ENCODE results near the gene COQ10B. TPM values are rescaled to one million over a fixed set of nuclear protein-coding genes. Genes with fewer than 3 reads are reported as not detected.
"Not testable (repeated sequence)": the region's sequence is repeated elsewhere in the genome, so short reads cannot be mapped to it uniquely, and the experiment has no call there.

Gene COQ10B
- total RNA-seq, 2 donors from 2014 or later: 15.8 to 20.1 TPM

DNA sequence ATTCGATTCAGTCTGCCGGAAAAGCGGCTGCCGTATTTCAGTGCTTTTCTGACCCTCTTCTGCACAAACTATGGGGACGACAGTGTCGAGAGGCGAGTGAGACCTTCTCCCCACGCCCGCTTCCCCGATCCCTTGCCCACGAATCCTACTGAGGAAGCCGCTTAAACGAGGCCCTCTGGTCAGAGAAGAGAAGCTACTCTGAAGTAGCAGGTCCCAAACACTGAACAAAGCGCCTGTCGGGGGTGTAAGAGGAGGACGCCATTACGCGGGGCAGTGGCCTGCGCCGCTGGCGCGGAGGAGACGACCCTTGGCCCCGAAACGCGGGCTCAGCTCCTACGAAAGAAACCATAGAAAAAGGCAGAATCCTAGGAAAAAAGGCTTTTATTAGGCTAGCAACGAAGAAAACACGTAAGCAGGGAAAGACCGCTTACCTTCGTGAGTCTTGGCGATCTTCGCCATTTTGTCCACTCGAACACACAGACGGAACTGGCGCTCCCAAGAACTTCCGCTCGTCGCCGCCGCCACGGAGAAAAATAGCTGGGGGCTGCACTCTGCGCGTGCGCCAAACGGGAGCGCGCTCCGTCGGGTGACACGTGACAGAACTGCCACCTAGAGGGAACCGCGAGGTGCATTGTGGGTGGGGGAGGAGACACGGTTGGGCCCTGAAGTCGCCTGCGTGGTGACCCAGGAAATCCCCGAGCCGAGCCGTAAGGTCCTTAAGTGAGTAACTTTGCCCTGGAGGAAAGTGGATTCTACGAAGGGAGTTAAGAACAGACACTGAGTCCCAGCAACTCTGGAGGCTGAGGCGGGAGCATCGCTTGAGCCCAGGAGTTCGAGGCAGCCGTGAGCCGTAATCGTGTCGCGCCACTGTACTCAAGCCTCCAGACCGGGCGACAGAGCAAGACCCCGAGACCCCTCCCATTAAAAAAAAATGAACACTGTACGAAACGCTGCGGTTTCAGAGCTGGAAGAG is 18.5 kb upstream of the COQ10B start, which contains the start of gene SF3B1:
Gene SF3B1, minus strand, starts transcription at position 488 of the 973 bp plus-strand sequence. Its CDS starts 29 bp downstream, at position 459.
- Mint-ChIP-seq H3K9me3 (no peaks in the 10 kb centered on the region), H3K4me1 (peaks cover 33% of the 10 kb centered on the region), H3K4me3 (peak within 1 kb of the TSS; percentile 93), H3K36me3 (ENCODE audit: low read depth) (peaks cover 56% of the 10 kb centered on the region), H3K27ac (peak within 1 kb of the TSS; percentile 100), H3K27me3 (no peaks in the 10 kb centered on the region)
- ATAC-seq (replicated peaks): peak; percentile 96

DNA sequence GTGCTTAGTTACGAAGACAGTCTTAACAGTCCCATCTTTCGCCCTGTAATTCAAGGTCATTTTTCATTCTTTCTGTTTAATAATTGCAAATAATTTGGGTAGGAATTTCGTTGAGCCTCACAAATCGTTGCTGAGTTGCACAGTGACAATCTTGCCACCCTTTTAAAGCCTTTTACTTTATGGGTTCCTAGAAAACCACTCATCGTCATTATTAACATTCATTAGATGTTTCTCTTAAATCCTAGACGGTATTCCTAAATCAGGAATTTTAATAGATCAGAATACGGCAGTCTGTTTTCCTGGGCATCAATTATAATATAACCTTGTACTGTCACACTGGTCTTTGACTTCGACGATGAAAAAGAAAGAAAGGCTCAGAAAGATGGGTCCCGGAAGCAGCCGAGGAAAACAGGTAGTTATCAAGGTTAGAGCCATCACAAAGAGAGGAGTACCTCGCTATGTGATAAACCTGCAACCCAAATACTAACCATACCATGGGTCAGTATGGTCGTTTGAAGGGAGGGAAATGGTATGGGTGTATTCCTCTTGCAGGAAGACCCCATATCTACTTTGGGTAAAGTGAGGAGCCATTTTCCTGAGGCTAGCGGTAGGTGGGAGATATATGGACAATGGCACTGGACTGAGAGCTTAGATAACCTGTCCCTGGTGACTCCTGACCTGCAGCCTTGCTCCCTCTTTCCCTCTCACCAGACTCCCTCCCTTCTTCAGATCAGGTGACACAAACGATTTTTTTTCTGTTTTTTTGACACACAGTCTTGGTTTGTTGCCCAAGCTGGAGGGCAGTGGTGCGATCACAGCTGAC is 17.5 kb upstream of the COQ10B start:
- no peak for ATAC-seq (replicated peaks)
- peak overlapping the region; percentile 100 for H3K27ac Mint-ChIP-seq
- H3K4me3 Mint-ChIP-seq: peak overlapping the region; percentile 93
- H3K9me3 Mint-ChIP-seq: no peaks in the 10 kb centered on the region
- H3K36me3 Mint-ChIP-seq (ENCODE audit: low read depth): peaks cover 46% of the 10 kb centered on the region
- H3K4me1 Mint-ChIP-seq: peaks cover 24% of the 10 kb centered on the region
- no peaks in the 10 kb centered on the region for H3K27me3 Mint-ChIP-seq

DNA sequence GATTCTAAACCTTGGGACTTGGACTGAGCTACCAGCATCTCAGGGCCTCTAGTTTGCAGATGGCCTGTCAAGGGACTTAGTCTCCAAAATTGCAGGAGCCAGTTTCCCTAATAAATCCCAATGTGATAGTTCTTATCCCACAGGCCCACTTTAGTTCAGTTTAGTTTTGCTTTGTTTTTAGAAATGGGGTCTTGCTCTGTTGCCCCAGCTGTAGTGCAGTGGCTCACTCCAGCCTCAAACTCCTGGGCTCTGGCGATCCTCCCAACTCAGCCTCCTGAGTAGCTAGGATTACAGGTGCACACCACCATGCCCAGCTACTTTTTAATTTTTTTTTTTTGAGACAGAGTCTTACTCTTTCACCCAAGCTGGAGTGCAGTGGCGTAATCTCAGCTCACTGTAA is 16.0 kb upstream of the COQ10B start:
- no peaks in the 10 kb centered on the region for H3K9me3 Mint-ChIP-seq
- H3K36me3 Mint-ChIP-seq (ENCODE audit: low read depth): peaks cover 30% of the 10 kb centered on the region
- no peaks in the 10 kb centered on the region for H3K27me3 Mint-ChIP-seq
- H3K4me1 Mint-ChIP-seq: peaks cover 10% of the 10 kb centered on the region
- no peak overlapping the region for H3K27ac Mint-ChIP-seq
- H3K4me3 Mint-ChIP-seq: no peak overlapping the region
- no peak for ATAC-seq (replicated peaks)

DNA sequence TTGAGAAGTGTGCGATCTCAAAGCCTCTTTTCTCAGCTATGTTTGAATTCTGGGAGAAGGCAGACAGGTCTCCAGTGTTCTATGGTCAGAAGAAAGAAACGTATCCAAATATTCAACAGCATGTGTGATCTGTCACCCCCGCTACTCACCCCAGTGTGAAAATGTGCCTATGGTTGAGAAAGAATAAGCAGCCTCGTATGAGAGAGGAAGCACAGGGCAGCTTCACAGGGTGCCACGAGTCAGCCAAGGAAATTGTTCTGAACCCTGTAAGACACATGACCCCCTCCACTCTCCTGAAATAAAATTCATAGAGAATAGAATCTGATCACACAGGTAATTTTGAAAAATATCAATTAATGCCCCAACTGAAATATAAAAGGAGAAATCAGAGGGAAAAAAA is 10.5 kb upstream of the COQ10B start:
- no peak for ATAC-seq (replicated peaks)
- no peaks in the 10 kb centered on the region for H3K36me3 Mint-ChIP-seq (ENCODE audit: low read depth)
- no peaks in the 10 kb centered on the region for H3K27me3 Mint-ChIP-seq
- H3K27ac Mint-ChIP-seq: no peak overlapping the region
- no peaks in the 10 kb centered on the region for H3K9me3 Mint-ChIP-seq
- H3K4me3 Mint-ChIP-seq: no peak overlapping the region
- H3K4me1 Mint-ChIP-seq: no peaks in the 10 kb centered on the region

DNA sequence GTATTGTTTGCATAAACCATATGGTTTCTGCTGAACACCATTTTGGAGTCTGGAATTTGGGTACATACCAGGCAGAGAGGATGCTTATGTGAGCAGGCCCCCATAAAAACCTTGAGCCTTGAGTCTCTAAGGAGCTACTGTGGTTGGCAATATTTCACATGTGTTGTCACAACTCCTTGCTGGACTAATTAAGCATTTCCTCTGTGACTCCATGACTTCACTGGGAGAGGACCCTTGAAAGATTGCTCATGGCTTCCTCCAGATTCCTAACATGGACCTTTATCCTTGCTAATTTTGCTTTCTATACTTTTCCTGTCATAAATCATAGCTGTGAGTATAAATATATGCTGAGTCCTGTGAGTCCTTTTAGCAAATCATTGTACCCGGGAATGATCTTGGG is 7.6 kb upstream of the COQ10B start:
- no peaks in the 10 kb centered on the region for H3K4me1 Mint-ChIP-seq
- H3K9me3 Mint-ChIP-seq: no peaks in the 10 kb centered on the region
- no peak overlapping the region for H3K4me3 Mint-ChIP-seq
- no peaks in the 10 kb centered on the region for H3K27me3 Mint-ChIP-seq
- no peak for ATAC-seq (replicated peaks)
- no peaks in the 10 kb centered on the region for H3K36me3 Mint-ChIP-seq (ENCODE audit: low read depth)
- no peak overlapping the region for H3K27ac Mint-ChIP-seq

DNA sequence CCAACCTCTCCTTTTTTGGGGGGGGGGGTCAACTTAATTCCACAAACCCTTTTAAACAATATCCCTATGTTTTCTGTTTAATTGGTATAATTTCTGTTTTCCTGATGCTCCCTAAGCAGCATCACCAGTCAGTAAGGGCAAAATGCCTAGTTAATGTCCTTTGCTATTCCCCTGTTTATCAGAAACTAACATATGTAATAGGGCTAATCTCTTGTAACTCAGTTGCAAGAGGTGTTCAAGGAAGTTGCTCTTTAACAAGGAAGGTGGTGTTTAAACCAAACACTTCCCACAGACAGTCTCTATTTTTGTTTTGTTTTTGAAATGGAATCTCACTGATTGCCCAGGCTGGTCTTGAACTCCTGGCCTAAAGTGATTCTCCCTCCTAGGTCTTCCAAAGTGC is 6.5 kb upstream of the COQ10B start:
- Mint-ChIP-seq H3K9me3 (no peaks in the 10 kb centered on the region), H3K27ac (no peak overlapping the region), H3K4me3 (no peak overlapping the region), H3K4me1 (no peaks in the 10 kb centered on the region), H3K36me3 (ENCODE audit: low read depth) (no peaks in the 10 kb centered on the region), H3K27me3 (no peaks in the 10 kb centered on the region)
- ATAC-seq (replicated peaks): no peak

DNA sequence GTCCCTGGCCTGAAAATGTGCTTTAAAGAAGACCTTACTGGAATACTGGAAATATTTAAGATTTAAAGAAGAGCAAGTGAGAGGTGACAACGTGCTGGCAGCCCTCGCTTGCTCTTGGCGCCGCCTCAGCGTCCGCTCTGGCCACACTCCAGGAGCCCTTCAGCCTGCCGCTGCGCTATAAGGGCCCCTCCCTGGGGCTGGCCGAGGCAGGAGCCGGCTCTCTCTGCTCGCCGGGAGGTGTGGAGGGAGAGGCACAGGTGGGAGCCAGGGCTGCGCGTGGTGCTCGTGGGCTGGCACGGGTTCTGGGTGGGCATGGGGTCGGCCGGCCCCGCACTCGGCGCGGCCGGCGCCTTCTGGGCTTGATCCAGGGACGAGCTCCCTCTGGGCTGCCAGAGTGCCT is 2.9 kb upstream of the COQ10B start:
- Mint-ChIP-seq H3K36me3 (ENCODE audit: low read depth) (peaks cover 9% of the 10 kb centered on the region), H3K27me3 (no peaks in the 10 kb centered on the region), H3K4me1 (peaks cover 10% of the 10 kb centered on the region), H3K9me3 (no peaks in the 10 kb centered on the region), H3K4me3 (no peak overlapping the region), H3K27ac (no peak overlapping the region)
- no peak for ATAC-seq (replicated peaks)

DNA sequence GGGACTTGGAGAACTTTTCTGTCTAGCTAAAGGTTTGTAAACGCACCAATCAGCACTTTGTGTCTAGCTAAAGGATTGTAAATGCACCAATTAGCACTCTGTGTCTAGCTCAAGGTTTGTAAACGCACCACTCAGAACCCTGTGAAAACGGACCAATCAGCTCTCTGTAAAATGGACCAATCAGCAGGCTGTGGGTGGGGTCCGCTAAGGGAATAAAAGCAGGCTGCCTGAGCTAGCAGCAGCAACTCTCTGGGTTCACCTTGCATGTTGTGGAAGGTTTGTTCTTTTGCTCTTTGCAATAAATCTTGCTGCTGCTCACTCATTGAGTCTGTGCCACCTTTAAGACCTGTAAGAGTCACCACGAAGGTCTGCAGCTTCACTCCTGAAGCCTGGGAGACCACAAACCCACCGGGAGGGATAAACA is 2.4 kb upstream of the COQ10B start:
- H3K9me3 Mint-ChIP-seq: not testable (repeated sequence)

DNA sequence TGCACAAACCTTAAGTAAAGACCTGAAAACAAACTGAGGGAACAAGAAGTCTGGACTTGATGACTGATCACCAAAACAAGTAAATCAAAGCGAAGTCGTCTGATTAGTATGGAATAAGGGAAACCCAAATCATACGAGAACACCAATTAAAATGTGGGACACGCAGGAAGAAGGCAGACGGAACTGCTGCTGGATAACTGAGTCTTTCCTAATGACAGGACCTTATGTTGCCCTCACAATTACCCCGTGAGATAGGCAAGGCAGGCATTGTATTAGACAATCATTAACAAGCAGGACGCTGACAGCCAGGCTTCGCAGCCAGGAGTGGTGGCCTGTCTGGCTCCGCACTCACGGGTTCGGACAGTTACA is 614 bp upstream of the COQ10B start:
- peaks cover 25% of the 10 kb centered on the region for H3K36me3 Mint-ChIP-seq (ENCODE audit: low read depth)
- ATAC-seq (replicated peaks): no peak
- H3K4me3 Mint-ChIP-seq: peak overlapping the region; percentile 99
- H3K27ac Mint-ChIP-seq: peak overlapping the region; percentile 100
- no peaks in the 10 kb centered on the region for H3K9me3 Mint-ChIP-seq
- H3K4me1 Mint-ChIP-seq: peaks cover 15% of the 10 kb centered on the region
- H3K27me3 Mint-ChIP-seq: no peaks in the 10 kb centered on the region

More for the DNA sequence above, 2.4 kb upstream of the COQ10B start:
- not testable (repeated sequence) for H3K4me3 Mint-ChIP-seq; H3K4me1 Mint-ChIP-seq; ATAC-seq (replicated peaks); H3K27ac Mint-ChIP-seq; H3K27me3 Mint-ChIP-seq
- peaks cover 14% of the 10 kb centered on the region for H3K36me3 Mint-ChIP-seq (ENCODE audit: low read depth)

DNA sequence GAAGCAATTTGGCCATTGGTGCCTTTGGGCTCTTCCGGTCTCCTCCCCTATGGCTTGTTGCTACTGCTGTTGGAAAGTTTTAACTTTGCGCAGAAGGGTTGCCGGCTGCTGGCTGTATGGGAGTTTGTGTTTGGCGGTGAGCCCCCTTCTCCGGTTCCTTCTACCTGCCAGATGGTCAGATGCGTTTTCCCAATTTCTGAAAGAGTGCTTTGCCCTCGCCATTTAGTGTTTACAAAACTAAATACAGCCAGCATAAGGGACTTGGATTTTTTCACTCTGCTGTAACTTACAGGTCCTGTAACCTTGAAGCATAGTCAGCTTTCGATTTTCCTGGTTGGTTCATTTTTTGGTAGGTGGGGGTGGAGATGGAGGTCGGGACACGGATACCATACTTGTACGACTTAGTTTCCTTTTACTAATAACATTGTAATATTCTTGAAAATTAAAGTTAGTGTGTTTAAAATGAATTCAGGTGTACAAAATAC is 604 bp downstream of the COQ10B start:
- Mint-ChIP-seq H3K4me1 (peaks cover 21% of the 10 kb centered on the region), H3K36me3 (ENCODE audit: low read depth) (peaks cover 37% of the 10 kb centered on the region), H3K27me3 (no peaks in the 10 kb centered on the region), H3K9me3 (no peaks in the 10 kb centered on the region), H3K4me3 (peak overlapping the region; percentile 99), H3K27ac (peak overlapping the region; percentile 100)
- ATAC-seq (replicated peaks): peak; percentile 69

DNA sequence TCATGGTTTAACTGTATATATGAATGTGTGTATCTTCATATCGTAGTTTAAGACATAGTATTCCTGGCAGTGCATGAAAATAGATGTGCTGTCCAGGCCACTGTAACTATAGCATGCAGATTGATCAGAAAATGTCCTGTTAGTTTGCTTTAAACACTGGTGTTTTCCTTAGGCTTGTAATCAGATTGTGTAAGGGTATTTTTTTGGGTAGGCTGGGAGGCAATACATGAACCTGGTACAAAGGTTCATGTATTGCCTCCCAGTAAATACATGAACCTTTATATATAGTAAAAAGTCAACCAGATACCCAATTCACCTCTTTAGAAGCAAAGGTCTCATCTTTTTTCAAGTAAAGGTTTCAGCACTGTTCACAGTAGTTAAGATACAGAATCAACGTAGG is 1.6 kb downstream of the COQ10B start:
- H3K4me1 Mint-ChIP-seq: peaks cover 21% of the 10 kb centered on the region
- no peaks in the 10 kb centered on the region for H3K27me3 Mint-ChIP-seq
- H3K4me3 Mint-ChIP-seq: peak overlapping the region; percentile 99
- H3K27ac Mint-ChIP-seq: peak overlapping the region; percentile 100
- H3K9me3 Mint-ChIP-seq: no peaks in the 10 kb centered on the region
- H3K36me3 Mint-ChIP-seq (ENCODE audit: low read depth): peaks cover 47% of the 10 kb centered on the region
- ATAC-seq (replicated peaks): no peak

DNA sequence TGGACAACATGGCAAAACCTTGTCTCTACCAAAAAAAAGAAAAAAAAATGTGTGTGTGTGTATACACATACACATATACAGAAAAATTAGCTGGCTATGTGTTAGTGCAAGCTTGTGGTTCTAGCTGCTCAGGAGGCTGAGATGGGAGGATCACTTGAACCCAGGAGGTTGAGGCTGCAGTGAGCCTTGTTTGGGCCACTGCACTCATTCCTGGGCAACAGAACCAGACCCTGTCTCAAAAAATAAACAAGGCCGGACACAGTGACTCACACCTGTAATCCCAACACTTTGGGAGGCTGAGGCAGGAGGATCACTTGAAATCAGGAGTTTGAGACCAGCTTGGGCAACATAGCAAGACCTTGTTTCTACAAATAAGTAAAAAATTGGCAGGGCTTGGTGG is 2.1 kb downstream of the COQ10B start:
- H3K27me3 Mint-ChIP-seq: no peaks in the 10 kb centered on the region
- no peaks in the 10 kb centered on the region for H3K9me3 Mint-ChIP-seq
- H3K4me3 Mint-ChIP-seq: peak overlapping the region; percentile 99
- ATAC-seq (replicated peaks): no peak
- H3K4me1 Mint-ChIP-seq: peaks cover 21% of the 10 kb centered on the region
- peaks cover 52% of the 10 kb centered on the region for H3K36me3 Mint-ChIP-seq (ENCODE audit: low read depth)
- peak overlapping the region; percentile 100 for H3K27ac Mint-ChIP-seq

DNA sequence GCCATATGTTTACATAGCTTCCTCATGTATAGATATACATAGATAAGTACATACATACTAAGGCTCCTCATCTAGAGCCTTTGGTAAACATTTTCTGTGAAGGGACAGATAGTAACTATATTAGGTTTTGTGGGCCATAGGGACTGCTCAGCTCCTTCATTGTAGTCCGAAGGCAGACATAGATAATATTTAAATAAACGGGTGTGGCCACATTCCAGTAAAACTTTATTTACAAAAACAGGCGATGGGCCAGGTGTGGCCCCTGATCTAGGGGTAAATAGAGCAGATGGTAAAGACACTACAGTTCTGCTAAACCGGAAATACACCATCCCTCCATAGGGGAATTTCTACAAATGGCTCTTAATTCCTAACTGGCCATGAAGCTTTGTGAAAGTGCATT is 7.3 kb downstream of the COQ10B start:
- ATAC-seq (replicated peaks): no peak
- Mint-ChIP-seq H3K27me3 (no peaks in the 10 kb centered on the region), H3K4me3 (no peak overlapping the region), H3K27ac (no peak overlapping the region), H3K9me3 (no peaks in the 10 kb centered on the region), H3K36me3 (ENCODE audit: low read depth) (peaks cover 88% of the 10 kb centered on the region), H3K4me1 (peaks cover 11% of the 10 kb centered on the region)

DNA sequence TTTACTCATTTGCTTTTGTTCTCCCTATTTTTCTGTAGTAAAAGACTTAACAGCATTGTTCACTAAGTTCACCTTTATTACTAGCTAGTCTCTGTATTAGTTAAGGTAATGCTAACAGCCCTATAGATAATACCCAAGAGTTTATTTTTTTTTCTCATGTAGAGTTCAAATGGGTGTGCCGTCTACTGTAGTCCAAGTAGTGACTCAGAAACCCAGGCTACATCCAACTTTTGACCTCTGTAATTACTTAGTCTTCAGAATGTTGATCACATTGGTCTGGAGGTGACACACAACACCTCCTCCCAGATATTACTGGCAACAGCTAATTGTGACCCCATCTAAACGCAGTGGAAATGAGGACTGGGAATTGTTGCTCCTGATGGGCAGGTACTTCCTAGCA is 7.7 kb downstream of the COQ10B start:
- H3K27me3 Mint-ChIP-seq: no peaks in the 10 kb centered on the region
- H3K9me3 Mint-ChIP-seq: no peaks in the 10 kb centered on the region
- no peak overlapping the region for H3K4me3 Mint-ChIP-seq
- ATAC-seq (replicated peaks): no peak
- H3K27ac Mint-ChIP-seq: no peak overlapping the region
- H3K36me3 Mint-ChIP-seq (ENCODE audit: low read depth): peaks cover 88% of the 10 kb centered on the region
- H3K4me1 Mint-ChIP-seq: peaks cover 13% of the 10 kb centered on the region
